AG04449 (cell line): Measurements from ENCODE around the gene NF1.
"Not testable (repeated sequence)": the region's sequence is repeated elsewhere in the genome, so short reads cannot be mapped to it uniquely, and the experiment has no call there.

Experiments used
- CTCF ChIA-PET: fragments of 350-600 bp; formaldehyde crosslinking; extraction: SDS; loops from one replicate; lab custom pipeline; 2021; ENCODE audit warnings: antibody characterized with exemption; lab: Yijun Ruan, JAX
- POLR2A ChIA-PET: fragments of 400-600, 350-600 bp; formaldehyde crosslinking; extraction: SDS; loops from one replicate; lab custom pipeline; 2020; ENCODE audit warnings: antibody characterized with exemption, inconsistent platforms; lab: Yijun Ruan, JAX
- DNase-seq: peaks from one replicate; pipeline ENCODE4 v3.0.0-alpha.2; 2010; ENCODE audit warnings: low read depth, low spot score
- H3K4me3 ChIP-seq: 2 replicates; pipeline ENCODE4 v1.5.1; 2011; ENCODE audit warnings: low read depth, mild to moderate bottlenecking, control low read depth, low read length
- TF ChIP-seq, protein P1 (sequence below): IDR thresholded peaks from one replicate; pipeline ENCODE4 v1.5.1; 2011; ENCODE audit warnings: mild to moderate bottlenecking, moderate library complexity, low read length, control low read depth, inconsistent platforms; ENCODE audit not compliant: insufficient read depth; ENCODE audit errors: missing control alignments

NF1 gene

DNA sequence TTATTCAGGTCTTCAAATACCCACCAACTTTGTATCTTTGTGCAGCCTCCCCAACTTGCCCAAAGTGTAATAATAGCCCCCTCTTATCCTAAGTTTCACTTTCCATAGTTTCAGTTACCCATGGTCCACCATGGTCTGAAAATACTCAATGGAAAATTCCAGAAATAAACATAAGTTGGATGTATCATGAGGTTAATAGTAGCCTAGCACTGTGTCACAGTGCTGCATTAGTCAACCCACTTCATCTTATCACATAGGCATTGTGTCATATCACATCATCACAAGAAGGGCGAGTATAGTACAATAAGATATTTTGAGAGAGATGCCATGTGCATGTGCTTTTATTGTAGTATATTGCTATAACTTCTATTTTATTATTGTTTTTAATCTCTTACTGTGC, 180.3 kb downstream of the NF1 start:
- TF ChIP-seq, protein P1, sequence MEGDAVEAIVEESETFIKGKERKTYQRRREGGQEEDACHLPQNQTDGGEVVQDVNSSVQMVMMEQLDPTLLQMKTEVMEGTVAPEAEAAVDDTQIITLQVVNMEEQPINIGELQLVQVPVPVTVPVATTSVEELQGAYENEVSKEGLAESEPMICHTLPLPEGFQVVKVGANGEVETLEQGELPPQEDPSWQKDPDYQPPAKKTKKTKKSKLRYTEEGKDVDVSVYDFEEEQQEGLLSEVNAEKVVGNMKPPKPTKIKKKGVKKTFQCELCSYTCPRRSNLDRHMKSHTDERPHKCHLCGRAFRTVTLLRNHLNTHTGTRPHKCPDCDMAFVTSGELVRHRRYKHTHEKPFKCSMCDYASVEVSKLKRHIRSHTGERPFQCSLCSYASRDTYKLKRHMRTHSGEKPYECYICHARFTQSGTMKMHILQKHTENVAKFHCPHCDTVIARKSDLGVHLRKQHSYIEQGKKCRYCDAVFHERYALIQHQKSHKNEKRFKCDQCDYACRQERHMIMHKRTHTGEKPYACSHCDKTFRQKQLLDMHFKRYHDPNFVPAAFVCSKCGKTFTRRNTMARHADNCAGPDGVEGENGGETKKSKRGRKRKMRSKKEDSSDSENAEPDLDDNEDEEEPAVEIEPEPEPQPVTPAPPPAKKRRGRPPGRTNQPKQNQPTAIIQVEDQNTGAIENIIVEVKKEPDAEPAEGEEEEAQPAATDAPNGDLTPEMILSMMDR, result no peak
- ChIA-PET POLR2A (no interaction called here), CTCF (no interaction called here)
- no peak overlapping the region for H3K4me3 ChIP-seq
- no peak for DNase-seq

DNA sequence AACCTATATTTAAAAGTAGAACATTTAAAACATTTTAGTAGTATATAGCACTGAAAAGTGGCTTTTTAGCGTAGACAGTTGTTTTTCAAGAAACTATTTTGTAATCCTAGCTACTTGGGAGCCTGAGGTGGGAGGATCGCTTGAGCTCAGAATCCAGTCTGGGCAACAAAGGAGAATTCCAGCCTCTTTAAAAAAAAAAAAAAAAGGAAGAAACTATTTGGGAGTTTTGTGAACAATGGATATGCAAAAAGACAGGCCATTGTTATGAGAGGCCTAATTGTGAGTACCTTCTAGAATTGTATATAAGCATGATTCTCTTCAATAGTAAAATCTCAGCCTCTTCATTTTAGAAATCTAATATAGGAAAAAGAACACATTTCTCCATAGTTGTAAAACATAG, 184.6 kb downstream of the NF1 start:
- TF ChIP-seq, protein P1, result no peak
- ChIA-PET CTCF (interaction anchor here (1.1 kb wide), 1 partner anchor 11 kb away, joined by 3 read pairs; no protein-coding TSS in a partner anchor), POLR2A (no interaction called here)
- no peak overlapping the region for H3K4me3 ChIP-seq
- DNase-seq, result no peak

DNA sequence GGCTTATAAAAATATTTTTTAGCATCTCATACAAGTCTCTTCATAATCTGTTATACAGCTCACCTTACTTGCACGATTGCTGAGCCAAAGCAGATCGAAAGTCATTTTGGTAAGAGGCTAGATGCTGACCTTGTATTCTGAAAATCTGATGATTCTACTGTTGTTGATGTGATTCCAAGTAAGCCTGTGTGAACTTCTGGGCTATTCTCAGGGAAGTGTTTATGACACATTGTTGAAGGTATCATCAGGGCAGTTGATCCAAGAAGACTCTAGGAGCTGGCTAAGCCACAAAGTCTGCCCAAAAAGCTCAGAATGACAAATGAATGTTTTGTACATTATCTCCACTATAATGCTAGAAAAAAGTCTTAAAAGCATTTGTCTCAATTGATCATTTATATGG, 186.3 kb downstream of the NF1 start:
- H3K4me3 ChIP-seq, result no peak overlapping the region
- CTCF ChIA-PET, result no interaction called here
- TF ChIP-seq, protein P1, result no peak
- POLR2A ChIA-PET, result no interaction called here
- no peak for DNase-seq

DNA sequence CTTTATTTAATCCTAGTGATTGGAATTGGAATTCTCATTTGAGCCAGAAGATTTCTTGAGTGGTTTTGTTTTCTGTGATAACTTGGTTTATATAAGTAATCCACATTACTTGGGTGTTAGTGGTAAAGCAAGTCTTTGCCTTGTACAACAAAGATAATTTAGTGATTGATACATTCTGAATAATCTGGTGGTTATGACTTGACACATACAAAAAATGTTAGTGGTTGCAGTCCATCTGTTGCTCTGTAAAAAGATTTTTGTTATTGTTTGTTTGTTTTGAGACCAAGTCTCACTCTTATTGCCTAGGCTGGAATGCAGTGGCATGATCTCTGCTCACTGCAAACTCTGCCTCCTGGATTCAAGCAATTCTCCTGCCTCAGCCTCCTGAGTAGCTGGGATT, 189.1 kb downstream of the NF1 start:
- TF ChIP-seq, protein P1, result no peak
- CTCF ChIA-PET, result interaction anchor here (1.5 kb wide), 1 partner anchor 69 kb away, joined by 4 read pairs; no protein-coding TSS in a partner anchor
- POLR2A ChIA-PET, result no interaction called here
- DNase-seq, result no peak
- no peak overlapping the region for H3K4me3 ChIP-seq

DNA sequence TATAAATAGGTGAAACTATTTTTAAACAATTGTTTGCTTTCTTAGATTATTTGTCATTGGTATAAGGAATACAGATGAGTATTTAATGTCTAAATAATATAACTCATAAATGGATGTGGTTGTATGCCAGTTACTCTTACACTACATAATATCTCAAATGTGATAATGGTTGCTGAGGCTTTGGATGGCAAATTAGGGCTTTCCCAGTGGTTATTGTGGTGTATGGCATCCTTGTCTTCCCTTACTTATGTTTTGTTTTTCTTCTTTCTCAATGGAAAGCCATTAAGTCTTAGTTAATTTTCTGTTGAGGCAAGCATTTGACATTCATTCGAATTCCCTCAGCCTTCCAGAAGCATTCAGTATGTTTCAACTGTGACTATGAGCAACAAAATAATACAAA, 191.8 kb downstream of the NF1 start:
- POLR2A ChIA-PET, result no interaction called here

DNA sequence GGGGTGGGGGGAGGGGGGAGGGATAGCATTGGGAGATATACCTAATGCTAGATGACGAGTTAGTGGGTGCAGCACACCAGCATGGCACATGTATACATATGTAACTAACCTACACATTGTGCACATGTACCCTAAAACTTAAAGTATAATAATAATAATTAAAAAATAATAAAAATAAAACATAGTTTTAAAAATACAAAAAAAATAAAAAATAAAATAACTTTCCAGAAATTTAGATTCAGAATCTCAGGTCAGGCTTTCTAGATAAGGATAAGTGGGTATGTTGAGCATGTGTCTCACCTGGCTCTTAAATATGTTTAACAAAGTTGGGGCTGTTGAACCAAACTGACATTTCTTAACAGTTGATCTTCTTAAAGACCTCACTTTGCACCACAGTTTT, 193.2 kb downstream of the NF1 start:
- DNase-seq, CTCF ChIA-PET, POLR2A ChIA-PET, H3K4me3 ChIP-seq: not testable (repeated sequence)

More for the DNA sequence above, 191.8 kb downstream of the NF1 start:
- TF ChIP-seq, protein P1, result no peak
- CTCF ChIA-PET, result interaction anchor here (1.3 kb wide), 1 partner anchor 16 kb away, joined by 4 read pairs; no protein-coding TSS in a partner anchor
- DNase-seq, result no peak
- H3K4me3 ChIP-seq, result no peak overlapping the region

DNA sequence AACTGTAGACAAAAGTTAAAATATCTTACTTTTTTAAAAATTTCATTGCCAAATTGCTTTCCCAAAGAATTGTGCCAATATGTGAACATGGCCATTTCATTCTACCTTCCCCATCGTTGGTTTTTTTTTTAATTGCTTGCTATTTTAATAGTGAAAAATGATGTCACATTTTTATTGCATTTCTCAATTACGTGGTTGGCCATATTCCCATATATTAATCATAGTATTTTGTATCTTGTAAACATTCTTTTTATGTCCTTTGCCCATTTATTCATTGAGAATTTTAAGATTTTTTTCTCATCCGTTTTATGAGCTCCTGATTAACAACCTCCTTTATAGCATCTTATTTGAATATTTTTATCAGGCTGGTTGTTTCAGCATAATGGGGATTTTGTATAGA, 195.0 kb downstream of the NF1 start:
- CTCF ChIA-PET, result interaction anchor here (1.0 kb wide), 1 partner anchor 42 kb away, joined by 3 read pairs; no protein-coding TSS in a partner anchor
- POLR2A ChIA-PET, result no interaction called here
- no peak for DNase-seq
- TF ChIP-seq, protein P1, result no peak
- no peak overlapping the region for H3K4me3 ChIP-seq
